Measurements from ENCODE around the gene SETD4. TPM values are rescaled to one million over a fixed set of nuclear protein-coding genes. Genes with fewer than 3 reads are reported as not detected.

SETD4 gene
- total and polyA plus RNA-seq, 2 of the 13 experiments (the other 11 are each of a cell fraction or from before 2014, with no cell fraction given): 7.1 to 14.4 TPM

DNA sequence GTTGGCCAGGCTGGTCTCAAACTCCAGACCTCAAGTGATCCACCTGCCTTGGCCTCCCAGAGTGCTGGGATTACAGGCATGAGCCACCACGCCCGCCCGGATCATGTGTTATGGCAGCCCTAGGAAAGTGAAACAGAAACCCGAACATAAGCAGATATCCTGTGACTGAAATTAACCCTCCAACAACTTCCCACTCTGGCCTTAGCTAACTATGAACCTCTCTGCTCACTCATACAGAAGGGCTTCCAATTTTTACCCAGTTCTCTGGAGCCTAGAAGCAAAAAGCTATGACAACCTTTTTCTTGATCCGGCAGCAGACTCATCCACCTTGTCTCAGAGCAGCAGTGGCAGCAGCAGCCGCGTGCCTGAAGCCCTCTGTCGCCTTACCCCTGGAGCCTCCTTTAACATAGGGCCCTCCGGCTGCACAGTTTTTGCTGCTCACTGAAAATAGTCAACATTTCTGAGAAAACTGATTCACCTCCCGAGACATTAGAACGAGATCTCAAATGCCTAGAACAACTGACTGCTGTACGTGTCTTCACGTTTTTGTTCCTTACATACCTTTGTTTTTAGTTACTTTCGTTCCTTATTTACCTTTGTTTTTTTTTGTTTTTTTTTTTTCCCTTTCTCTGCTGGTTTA, 18.8 kb upstream of the SETD4 start (continued):
- TF ChIP-seq, protein P1, sequence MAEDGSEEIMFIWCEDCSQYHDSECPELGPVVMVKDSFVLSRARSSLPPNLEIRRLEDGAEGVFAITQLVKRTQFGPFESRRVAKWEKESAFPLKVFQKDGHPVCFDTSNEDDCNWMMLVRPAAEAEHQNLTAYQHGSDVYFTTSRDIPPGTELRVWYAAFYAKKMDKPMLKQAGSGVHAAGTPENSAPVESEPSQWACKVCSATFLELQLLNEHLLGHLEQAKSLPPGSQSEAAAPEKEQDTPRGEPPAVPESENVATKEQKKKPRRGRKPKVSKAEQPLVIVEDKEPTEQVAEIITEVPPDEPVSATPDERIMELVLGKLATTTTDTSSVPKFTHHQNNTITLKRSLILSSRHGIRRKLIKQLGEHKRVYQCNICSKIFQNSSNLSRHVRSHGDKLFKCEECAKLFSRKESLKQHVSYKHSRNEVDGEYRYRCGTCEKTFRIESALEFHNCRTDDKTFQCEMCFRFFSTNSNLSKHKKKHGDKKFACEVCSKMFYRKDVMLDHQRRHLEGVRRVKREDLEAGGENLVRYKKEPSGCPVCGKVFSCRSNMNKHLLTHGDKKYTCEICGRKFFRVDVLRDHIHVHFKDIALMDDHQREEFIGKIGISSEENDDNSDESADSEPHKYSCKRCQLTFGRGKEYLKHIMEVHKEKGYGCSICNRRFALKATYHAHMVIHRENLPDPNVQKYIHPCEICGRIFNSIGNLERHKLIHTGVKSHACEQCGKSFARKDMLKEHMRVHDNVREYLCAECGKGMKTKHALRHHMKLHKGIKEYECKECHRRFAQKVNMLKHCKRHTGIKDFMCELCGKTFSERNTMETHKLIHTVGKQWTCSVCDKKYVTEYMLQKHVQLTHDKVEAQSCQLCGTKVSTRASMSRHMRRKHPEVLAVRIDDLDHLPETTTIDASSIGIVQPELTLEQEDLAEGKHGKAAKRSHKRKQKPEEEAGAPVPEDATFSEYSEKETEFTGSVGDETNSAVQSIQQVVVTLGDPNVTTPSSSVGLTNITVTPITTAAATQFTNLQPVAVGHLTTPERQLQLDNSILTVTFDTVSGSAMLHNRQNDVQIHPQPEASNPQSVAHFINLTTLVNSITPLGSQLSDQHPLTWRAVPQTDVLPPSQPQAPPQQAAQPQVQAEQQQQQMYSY (CRISPR knock-in tag; IDR thresholded peaks at IDR 0.05): no peak
- TF ChIP-seq MYC (CRISPR knock-in tag; IDR thresholded peaks at IDR 0.05; ENCODE audit: borderline replicate concordance): 0 out of 2 replicates have a peak, but pooled peaks have one; percentile 48
- TF ChIP-seq ZNF747 (CRISPR knock-in tag; IDR thresholded peaks at IDR 0.05; ENCODE audit: borderline replicate concordance): no peak
- TF ChIP-seq, protein P2, sequence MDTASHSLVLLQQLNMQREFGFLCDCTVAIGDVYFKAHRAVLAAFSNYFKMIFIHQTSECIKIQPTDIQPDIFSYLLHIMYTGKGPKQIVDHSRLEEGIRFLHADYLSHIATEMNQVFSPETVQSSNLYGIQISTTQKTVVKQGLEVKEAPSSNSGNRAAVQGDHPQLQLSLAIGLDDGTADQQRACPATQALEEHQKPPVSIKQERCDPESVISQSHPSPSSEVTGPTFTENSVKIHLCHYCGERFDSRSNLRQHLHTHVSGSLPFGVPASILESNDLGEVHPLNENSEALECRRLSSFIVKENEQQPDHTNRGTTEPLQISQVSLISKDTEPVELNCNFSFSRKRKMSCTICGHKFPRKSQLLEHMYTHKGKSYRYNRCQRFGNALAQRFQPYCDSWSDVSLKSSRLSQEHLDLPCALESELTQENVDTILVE (CRISPR knock-in tag; IDR thresholded peaks at IDR 0.05): no peak
- no peak for TF ChIP-seq LBX2 (CRISPR knock-in tag; IDR thresholded peaks at IDR 0.05; ENCODE audit: borderline replicate concordance)
- TF ChIP-seq IRF2 (CRISPR knock-in tag; IDR thresholded peaks at IDR 0.05): peak; percentile 52; the same call in 1 of the 2 replicates
- no peak for TF ChIP-seq TBX3 (IDR thresholded peaks at IDR 0.05; ENCODE audit: borderline replicate concordance)
- TF ChIP-seq ZFP90 (CRISPR knock-in tag; IDR thresholded peaks at IDR 0.05; ENCODE audit: borderline replicate concordance): peak; percentile 39; the same call in 1 of the 2 replicates
- no peak for TF ChIP-seq ZBTB8A (CRISPR knock-in tag; IDR thresholded peaks at IDR 0.05; ENCODE audit: borderline replicate concordance, low read depth)
- TF ChIP-seq POLR2G (IDR thresholded peaks at IDR 0.05; ENCODE audit: low read depth, low read length): 0 out of 2 replicates have a peak, but pooled peaks have one; percentile 30
- TF ChIP-seq ZNF770 (CRISPR knock-in tag; IDR thresholded peaks at IDR 0.05): no peak
- TF ChIP-seq ZNF251 (CRISPR knock-in tag; IDR thresholded peaks at IDR 0.05): no peak
- TF ChIP-seq ZNF687 (CRISPR knock-in tag; IDR thresholded peaks at IDR 0.05): peak; percentile 71
- TF ChIP-seq, protein P3, sequence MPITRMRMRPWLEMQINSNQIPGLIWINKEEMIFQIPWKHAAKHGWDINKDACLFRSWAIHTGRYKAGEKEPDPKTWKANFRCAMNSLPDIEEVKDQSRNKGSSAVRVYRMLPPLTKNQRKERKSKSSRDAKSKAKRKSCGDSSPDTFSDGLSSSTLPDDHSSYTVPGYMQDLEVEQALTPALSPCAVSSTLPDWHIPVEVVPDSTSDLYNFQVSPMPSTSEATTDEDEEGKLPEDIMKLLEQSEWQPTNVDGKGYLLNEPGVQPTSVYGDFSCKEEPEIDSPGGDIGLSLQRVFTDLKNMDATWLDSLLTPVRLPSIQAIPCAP (CRISPR knock-in tag; IDR thresholded peaks at IDR 0.05; ENCODE audit: low read depth): 0 out of 2 replicates have a peak, but pooled peaks have one; percentile 30
- TF ChIP-seq ELF3 (CRISPR knock-in tag; IDR thresholded peaks at IDR 0.05): no peak

Data from HepG2 (cell line).